ENCODE measurements around the gene PIGH.

PIGH gene

GRCh38 chr14:67574806-67575205 is 25.3 kb downstream of the PIGH start:
- Histone ChIP-seq H2AFZ (ENCODE audit: low read depth, low read length) (no peak overlapping the region), H2BK120ac (ENCODE audit: low read depth, low read length) (no peak overlapping the region), H3K9me3 (ENCODE audit: control insufficient read depth, low read length) (no peaks in the 10 kb centered on the region), H3K18ac (ENCODE audit: low read depth in 1 of 2, low read length in 2 of 2) (no peak overlapping the region), H3K4ac (ENCODE audit: low read depth in 1 of 2, low read length in 2 of 2) (no peak overlapping the region), H3K4me2 (ENCODE audit: low read length, poor library complexity, severe bottlenecking) (no peak overlapping the region), H2BK12ac (ENCODE audit: low read length in 2 of 2) (no peak overlapping the region), H3K36me3 (ENCODE audit: control insufficient read depth in 1 of 2, insufficient read depth in 2 of 2, low read depth in 1 of 2, low read length in 2 of 2) (peaks cover 0 to 48% of the 10 kb centered on the region in 2 experiments), H3K79me1 (replicated peaks; ENCODE audit: low read length, poor library complexity, severe bottlenecking) (no peaks in the 10 kb centered on the region), H4K8ac (ENCODE audit: low read length) (no peak overlapping the region), H3K27me3 (ENCODE audit: control insufficient read depth in 1 of 2, insufficient read depth in 1 of 2, low read length in 2 of 2) (peaks cover 0 to 7% of the 10 kb centered on the region in 2 experiments), H3K23ac (ENCODE audit: low read length in 2 of 2) (no peak overlapping the region), H3K27ac (ENCODE audit: low read length, poor library complexity, severe bottlenecking) (no peak overlapping the region), H3K4me1 (ENCODE audit: control insufficient read depth, insufficient read depth, low read depth, low read length) (peaks cover 13% of the 10 kb centered on the region), H2BK5ac (ENCODE audit: low read depth, low read length, poor library complexity, severe bottlenecking) (no peak overlapping the region), H3K4me3 (ENCODE audit: insufficient read depth in 1 of 2, low read depth in 1 of 2, low read length in 2 of 2) (no peak overlapping the region), H3K9ac (ENCODE audit: low read length) (no peak overlapping the region), H3K14ac (ENCODE audit: low read length in 2 of 2) (no peak overlapping the region), H2AK5ac (ENCODE audit: low read length, severe bottlenecking) (no peak overlapping the region), H4K91ac (ENCODE audit: low read length) (no peak overlapping the region), H2BK15ac (ENCODE audit: low read depth, poor library complexity, severe bottlenecking) (no peak overlapping the region)
- DNase-seq: no peak
- WGBS: 90% methylated on average over 7 of the region's 7 CpGs

GRCh38 chr14:67574156-67574555 is 25.9 kb downstream of the PIGH start:
- H4K8ac ChIP-seq (ENCODE audit: low read length): no peak overlapping the region
- DNase-seq: no peak
- no peak overlapping the region for H2AFZ ChIP-seq (ENCODE audit: low read depth, low read length)
- H3K4me2 ChIP-seq (ENCODE audit: low read length, poor library complexity, severe bottlenecking): no peak overlapping the region
- no peak overlapping the region for H4K91ac ChIP-seq (ENCODE audit: low read length)
- H3K4me1 ChIP-seq (ENCODE audit: control insufficient read depth, insufficient read depth, low read depth, low read length): peaks cover 13% of the 10 kb centered on the region
- no peak overlapping the region for H2AK5ac ChIP-seq (ENCODE audit: low read length, severe bottlenecking)
- no peaks in the 10 kb centered on the region for H3K9me3 ChIP-seq (ENCODE audit: control insufficient read depth, low read length)
- no peak overlapping the region for H3K23ac ChIP-seq (ENCODE audit: low read length in 2 of 2)
- no peak overlapping the region for H3K14ac ChIP-seq (ENCODE audit: low read length in 2 of 2)
- WGBS: 82% methylated on average over 14 of the region's 14 CpGs
- H3K9ac ChIP-seq (ENCODE audit: low read length): no peak overlapping the region
- H2BK120ac ChIP-seq (ENCODE audit: low read depth, low read length): no peak overlapping the region
- H2BK5ac ChIP-seq (ENCODE audit: low read depth, low read length, poor library complexity, severe bottlenecking): no peak overlapping the region
- no peak overlapping the region for H3K4ac ChIP-seq (ENCODE audit: low read depth in 1 of 2, low read length in 2 of 2)
- H2BK12ac ChIP-seq (ENCODE audit: low read length in 2 of 2): no peak overlapping the region
- peaks cover 0 to 8% of the 10 kb centered on the region in 2 experiments for H3K27me3 ChIP-seq (ENCODE audit: control insufficient read depth in 1 of 2, insufficient read depth in 1 of 2, low read length in 2 of 2)
- H2BK15ac ChIP-seq (ENCODE audit: low read depth, poor library complexity, severe bottlenecking): no peak overlapping the region
- H3K27ac ChIP-seq (ENCODE audit: low read length, poor library complexity, severe bottlenecking): no peak overlapping the region
- H3K79me1 ChIP-seq (replicated peaks; ENCODE audit: low read length, poor library complexity, severe bottlenecking): no peaks in the 10 kb centered on the region
- no peak overlapping the region for H3K4me3 ChIP-seq (ENCODE audit: insufficient read depth in 1 of 2, low read depth in 1 of 2, low read length in 2 of 2)
- H3K18ac ChIP-seq (ENCODE audit: low read depth in 1 of 2, low read length in 2 of 2): no peak overlapping the region
- peaks cover 0 to 47% of the 10 kb centered on the region in 2 experiments for H3K36me3 ChIP-seq (ENCODE audit: control insufficient read depth in 1 of 2, insufficient read depth in 2 of 2, low read depth in 1 of 2, low read length in 2 of 2)

DNA sequence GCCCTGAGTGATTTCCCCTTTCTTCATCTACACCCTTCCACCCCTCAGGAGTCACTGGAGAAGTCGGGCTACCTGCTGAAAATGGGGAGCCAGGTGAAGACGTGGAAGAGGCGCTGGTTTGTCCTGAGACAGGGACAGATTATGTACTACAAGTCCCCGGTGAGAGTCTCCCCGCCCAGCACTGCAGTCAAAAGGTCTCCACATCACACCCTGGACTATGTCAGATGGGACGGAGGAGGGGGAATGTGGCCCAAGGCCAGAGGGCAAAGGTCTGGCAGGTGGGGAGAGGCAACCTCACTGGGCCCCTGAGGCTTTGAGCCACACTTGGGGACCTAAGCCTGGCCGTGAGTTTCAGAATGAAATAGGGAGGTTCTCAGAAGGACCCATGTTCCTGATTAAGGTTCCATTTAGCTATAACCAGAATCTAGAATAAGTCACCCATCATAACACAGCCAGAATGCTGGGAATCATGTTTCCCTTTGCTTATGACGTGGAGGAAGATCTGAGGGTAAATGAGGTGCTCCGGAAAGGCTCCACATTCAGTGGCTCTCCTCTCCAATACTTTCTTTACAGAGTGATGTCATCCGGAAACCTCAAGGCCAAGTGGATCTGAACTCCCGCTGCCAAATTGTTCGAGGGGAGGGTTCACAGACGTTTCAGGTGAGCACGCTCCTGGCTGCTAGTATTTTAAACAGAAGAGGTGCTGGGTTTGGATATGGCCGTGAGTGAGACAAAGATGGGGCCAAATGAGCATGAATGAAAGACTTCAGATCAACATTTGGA is 26.6 kb downstream of the PIGH start:
- no peak overlapping the region for H3K18ac ChIP-seq (ENCODE audit: low read depth in 1 of 2, low read length in 2 of 2)
- H2BK120ac ChIP-seq (ENCODE audit: low read depth, low read length): no peak overlapping the region
- 89% methylated on average over 13 of the region's 15 CpGs for WGBS
- no peak overlapping the region for H2AFZ ChIP-seq (ENCODE audit: low read depth, low read length)
- no peak for DNase-seq
- H3K4ac ChIP-seq (ENCODE audit: low read depth in 1 of 2, low read length in 2 of 2): no peak overlapping the region
- no peak overlapping the region for H2AK5ac ChIP-seq (ENCODE audit: low read length, severe bottlenecking)
- peaks cover 0 to 10% of the 10 kb centered on the region in 2 experiments for H3K27me3 ChIP-seq (ENCODE audit: control insufficient read depth in 1 of 2, insufficient read depth in 1 of 2, low read length in 2 of 2)
- H4K8ac ChIP-seq (ENCODE audit: low read length): no peak overlapping the region
- H3K27ac ChIP-seq (ENCODE audit: low read length, poor library complexity, severe bottlenecking): no peak overlapping the region
- H3K4me3 ChIP-seq (ENCODE audit: insufficient read depth in 1 of 2, low read depth in 1 of 2, low read length in 2 of 2): no peak overlapping the region
- no peak overlapping the region for H3K14ac ChIP-seq (ENCODE audit: low read length in 2 of 2)
- H3K4me2 ChIP-seq (ENCODE audit: low read length, poor library complexity, severe bottlenecking): no peak overlapping the region
- no peak overlapping the region for H2BK12ac ChIP-seq (ENCODE audit: low read length in 2 of 2)
- H3K4me1 ChIP-seq (ENCODE audit: control insufficient read depth, insufficient read depth, low read depth, low read length): peaks cover 13% of the 10 kb centered on the region
- no peaks in the 10 kb centered on the region for H3K9me3 ChIP-seq (ENCODE audit: control insufficient read depth, low read length)
- no peak overlapping the region for H3K23ac ChIP-seq (ENCODE audit: low read length in 2 of 2)
- H2BK15ac ChIP-seq (ENCODE audit: low read depth, poor library complexity, severe bottlenecking): no peak overlapping the region
- peaks cover 0 to 44% of the 10 kb centered on the region in 2 experiments for H3K36me3 ChIP-seq (ENCODE audit: control insufficient read depth in 1 of 2, insufficient read depth in 2 of 2, low read depth in 1 of 2, low read length in 2 of 2)
- H3K9ac ChIP-seq (ENCODE audit: low read length): no peak overlapping the region
- H2BK5ac ChIP-seq (ENCODE audit: low read depth, low read length, poor library complexity, severe bottlenecking): no peak overlapping the region
- H3K79me1 ChIP-seq (replicated peaks; ENCODE audit: low read length, poor library complexity, severe bottlenecking): no peaks in the 10 kb centered on the region
- H4K91ac ChIP-seq (ENCODE audit: low read length): no peak overlapping the region

- Histone ChIP-seq H3K4me1 (ENCODE audit: control insufficient read depth, insufficient read depth, low read depth, low read length) (peaks cover 16% of the 10 kb centered on the region), H2BK5ac (ENCODE audit: low read depth, low read length, poor library complexity, severe bottlenecking) (no peak overlapping the region), H2BK12ac (ENCODE audit: low read length in 2 of 2) (no peak overlapping the region), H4K8ac (ENCODE audit: low read length) (no peak overlapping the region), H2BK15ac (ENCODE audit: low read depth, poor library complexity, severe bottlenecking) (no peak overlapping the region), H2AFZ (ENCODE audit: low read depth, low read length) (no peak overlapping the region), H3K9ac (ENCODE audit: low read length) (no peak overlapping the region), H3K4me3 (ENCODE audit: insufficient read depth in 1 of 2, low read depth in 1 of 2, low read length in 2 of 2) (no peak overlapping the region), H3K27ac (ENCODE audit: low read length, poor library complexity, severe bottlenecking) (no peak overlapping the region), H3K9me3 (ENCODE audit: control insufficient read depth, low read length) (no peaks in the 10 kb centered on the region), H3K4ac (ENCODE audit: low read depth in 1 of 2, low read length in 2 of 2) (no peak overlapping the region), H3K18ac (ENCODE audit: low read depth in 1 of 2, low read length in 2 of 2) (no peak overlapping the region), H4K91ac (ENCODE audit: low read length) (no peak overlapping the region), H2AK5ac (ENCODE audit: low read length, severe bottlenecking) (no peak overlapping the region), H3K79me1 (replicated peaks; ENCODE audit: low read length, poor library complexity, severe bottlenecking) (no peaks in the 10 kb centered on the region), H3K23ac (ENCODE audit: low read length in 2 of 2) (no peak overlapping the region), H3K36me3 (ENCODE audit: control insufficient read depth in 1 of 2, insufficient read depth in 2 of 2, low read depth in 1 of 2, low read length in 2 of 2) (peaks cover 0 to 37% of the 10 kb centered on the region in 2 experiments), H3K27me3 (ENCODE audit: control insufficient read depth in 1 of 2, insufficient read depth in 1 of 2, low read length in 2 of 2) (peaks cover 0 to 10% of the 10 kb centered on the region in 2 experiments), H2BK120ac (ENCODE audit: low read depth, low read length) (no peak overlapping the region), H3K4me2 (ENCODE audit: low read length, poor library complexity, severe bottlenecking) (no peak overlapping the region), H3K14ac (ENCODE audit: low read length in 2 of 2) (no peak overlapping the region)
- DNase-seq: no peak
- over 99% methylated on average over 5 of the region's 5 CpGs for WGBS
Observed at GRCh38 chr14:67572608-67573007, 27.5 kb downstream of the PIGH start.

All from mesenchymal stem cell (in vitro differentiated cells and primary cell).